Measurements from ENCODE around the gene COL12A1. TPM values are rescaled to one million over a fixed set of nuclear protein-coding genes. Genes with fewer than 3 reads are reported as not detected.
A peak's percentile ranks its signal among the peaks of the same experiment; 100 is the strongest.

The COL12A1 gene
- total and polyA plus RNA-seq, 2 of the 13 experiments (the other 11 are each of a cell fraction or from before 2014, with no cell fraction given): 0.02 TPM; not detected in 1

- TF ChIP-seq THAP9 (CRISPR knock-in tag; IDR thresholded peaks at IDR 0.05; ENCODE audit: borderline replicate concordance) (no peak), ZEB1 (IDR thresholded peaks at IDR 0.05; ENCODE audit: insufficient replicate concordance, low read depth) (peak; percentile 20), ONECUT2 (CRISPR knock-in tag; IDR thresholded peaks at IDR 0.05) (0 out of 2 replicates have a peak, but pooled peaks have one; percentile 38), ZNF605 (CRISPR knock-in tag; IDR thresholded peaks at IDR 0.05) (peak; percentile 18; the same call in 1 of the 2 replicates), HNF1B (CRISPR knock-in tag; IDR thresholded peaks at IDR 0.05) (peak; percentile 64; the same call in 1 of the 2 replicates), ZNF292 (CRISPR knock-in tag; IDR thresholded peaks at IDR 0.05; ENCODE audit: borderline replicate concordance, low read depth) (0 out of 2 replicates have a peak, but pooled peaks have one; percentile 58), ZNF501 (CRISPR knock-in tag; IDR thresholded peaks at IDR 0.05) (peak; percentile 39; the same call in 1 of the 2 replicates), HNF1A (IDR thresholded peaks at IDR 0.05; ENCODE audit: low read depth) (peak; percentile 68; the same call in 1 of the 2 replicates), HNF1A (CRISPR knock-in tag; IDR thresholded peaks at IDR 0.05; ENCODE audit: borderline replicate concordance) (peak; percentile 71; the same call in 1 of the 2 replicates), ARID3A (IDR thresholded peaks at IDR 0.05; ENCODE audit: low read depth, low read length) (0 out of 2 replicates have a peak, but pooled peaks have one; percentile 37)
- TF ChIP-seq, protein P1, sequence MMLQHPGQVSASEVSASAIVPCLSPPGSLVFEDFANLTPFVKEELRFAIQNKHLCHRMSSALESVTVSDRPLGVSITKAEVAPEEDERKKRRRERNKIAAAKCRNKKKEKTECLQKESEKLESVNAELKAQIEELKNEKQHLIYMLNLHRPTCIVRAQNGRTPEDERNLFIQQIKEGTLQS (CRISPR knock-in tag; IDR thresholded peaks at IDR 0.05): no peak
These were observed 18.6 kb upstream of the COL12A1 start (continued) for GRCh38 chr6:75224303-75224926.
